Astrocyte of the cerebellum (primary cell): ENCODE results near the gene OTUB2.

ENCODE experiments used
- DNase-seq: peaks from one replicate; pipeline ENCODE4 v3.0.0-alpha.2; 2011; ENCODE audit warnings: low read depth
- H3K4me3 ChIP-seq: 2 replicates; pipeline ENCODE4 v1.5.1; 2011; ENCODE audit warnings: mild to moderate bottlenecking, low read depth, low read length, moderate library complexity
- in situ Hi-C: cut with HindIII; loops from 2 replicates; pipeline ENCODE4 v1.10.0; 2017; ENCODE audit warnings: low sequenced_read_pairs
- TF ChIP-seq, protein P1 (sequence below): IDR thresholded peaks from 2 replicates; pipeline ENCODE4 v1.5.1; 2012; ENCODE audit warnings: low read length, low read depth, moderate library complexity, mild to moderate bottlenecking; ENCODE audit errors: missing control alignments

The OTUB2 gene

DNA sequence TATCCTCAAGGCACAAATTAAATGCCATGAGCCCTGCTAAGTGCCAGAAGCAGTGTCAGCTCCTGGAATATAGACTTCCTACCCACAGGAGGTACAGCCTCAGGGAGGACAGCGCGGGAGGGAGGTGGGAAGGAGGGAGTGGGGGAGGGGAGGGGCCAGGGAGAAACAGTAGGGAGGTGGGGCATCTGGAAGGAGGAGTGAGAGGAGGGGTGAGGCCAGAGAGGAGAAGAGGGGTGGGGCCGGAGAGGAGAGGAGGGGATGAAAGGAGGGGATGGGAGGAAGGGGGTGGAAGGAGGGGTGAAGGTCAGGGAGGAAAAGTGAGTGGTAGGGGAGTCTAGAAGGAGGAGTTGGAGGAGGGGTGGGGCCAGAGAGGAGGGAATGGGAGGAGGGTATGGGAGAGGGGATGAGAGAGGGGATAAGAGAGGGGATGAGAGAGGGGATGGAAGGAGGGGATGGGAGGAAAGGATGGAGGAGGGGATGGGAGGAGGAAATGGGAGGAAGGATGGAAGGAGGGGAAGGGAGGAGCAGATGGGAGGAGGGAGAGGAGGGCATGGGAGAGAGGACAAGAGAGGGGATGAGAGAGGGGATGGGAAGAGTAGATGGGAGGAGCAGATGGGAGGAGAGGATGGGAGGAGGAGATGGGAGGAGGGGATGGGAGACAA is 38.2 kb upstream of the OTUB2 start:
- TF ChIP-seq, protein P1, sequence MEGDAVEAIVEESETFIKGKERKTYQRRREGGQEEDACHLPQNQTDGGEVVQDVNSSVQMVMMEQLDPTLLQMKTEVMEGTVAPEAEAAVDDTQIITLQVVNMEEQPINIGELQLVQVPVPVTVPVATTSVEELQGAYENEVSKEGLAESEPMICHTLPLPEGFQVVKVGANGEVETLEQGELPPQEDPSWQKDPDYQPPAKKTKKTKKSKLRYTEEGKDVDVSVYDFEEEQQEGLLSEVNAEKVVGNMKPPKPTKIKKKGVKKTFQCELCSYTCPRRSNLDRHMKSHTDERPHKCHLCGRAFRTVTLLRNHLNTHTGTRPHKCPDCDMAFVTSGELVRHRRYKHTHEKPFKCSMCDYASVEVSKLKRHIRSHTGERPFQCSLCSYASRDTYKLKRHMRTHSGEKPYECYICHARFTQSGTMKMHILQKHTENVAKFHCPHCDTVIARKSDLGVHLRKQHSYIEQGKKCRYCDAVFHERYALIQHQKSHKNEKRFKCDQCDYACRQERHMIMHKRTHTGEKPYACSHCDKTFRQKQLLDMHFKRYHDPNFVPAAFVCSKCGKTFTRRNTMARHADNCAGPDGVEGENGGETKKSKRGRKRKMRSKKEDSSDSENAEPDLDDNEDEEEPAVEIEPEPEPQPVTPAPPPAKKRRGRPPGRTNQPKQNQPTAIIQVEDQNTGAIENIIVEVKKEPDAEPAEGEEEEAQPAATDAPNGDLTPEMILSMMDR = no peak
- no peak overlapping the region for H3K4me3 ChIP-seq
- DNase-seq = no peak
- in situ Hi-C loops = no loop called here

DNA sequence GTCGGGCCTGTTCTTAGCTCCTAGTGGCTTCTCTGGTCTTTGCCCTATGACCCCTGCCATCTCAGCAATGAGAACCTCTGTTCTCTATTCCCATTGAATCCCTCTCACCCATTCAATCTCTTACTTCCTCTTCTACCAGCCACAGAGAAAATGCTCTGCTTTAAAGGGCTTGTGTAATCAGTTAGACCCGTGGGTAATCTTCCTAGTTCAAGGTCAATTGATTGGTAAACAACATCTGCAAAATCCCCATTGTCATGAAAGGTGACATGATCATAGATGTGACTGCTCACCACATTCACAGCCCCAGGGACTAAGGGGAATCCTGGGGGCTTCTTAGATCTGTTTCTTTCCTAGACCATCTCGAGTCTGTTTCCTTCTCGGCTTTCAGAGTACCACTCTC is 36.2 kb upstream of the OTUB2 start:
- in situ Hi-C loops = no loop called here
- H3K4me3 ChIP-seq = no peak overlapping the region
- TF ChIP-seq, protein P1 = no peak
- DNase-seq = no peak

DNA sequence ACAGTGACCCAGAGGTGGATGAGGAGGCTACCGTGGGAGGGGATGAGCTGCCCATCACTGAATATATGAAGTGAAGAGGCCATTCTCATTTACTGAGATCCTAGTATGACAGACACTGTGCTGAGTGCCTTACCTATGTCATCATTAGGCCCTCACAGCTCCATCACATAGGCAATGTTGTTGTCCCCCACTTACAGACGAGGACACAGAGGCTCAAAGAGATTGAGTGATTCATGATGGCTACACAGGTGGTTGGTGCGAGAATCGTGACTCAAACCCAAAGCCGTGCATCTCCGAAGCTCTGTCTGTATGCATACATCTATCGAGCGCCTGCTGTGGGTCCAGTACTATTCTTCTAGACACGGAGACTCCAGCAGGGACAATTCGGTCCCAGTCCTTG is 34.9 kb upstream of the OTUB2 start:
- in situ Hi-C loops = no loop called here
- DNase-seq = no peak
- TF ChIP-seq, protein P1 = no peak
- no peak overlapping the region for H3K4me3 ChIP-seq

DNA sequence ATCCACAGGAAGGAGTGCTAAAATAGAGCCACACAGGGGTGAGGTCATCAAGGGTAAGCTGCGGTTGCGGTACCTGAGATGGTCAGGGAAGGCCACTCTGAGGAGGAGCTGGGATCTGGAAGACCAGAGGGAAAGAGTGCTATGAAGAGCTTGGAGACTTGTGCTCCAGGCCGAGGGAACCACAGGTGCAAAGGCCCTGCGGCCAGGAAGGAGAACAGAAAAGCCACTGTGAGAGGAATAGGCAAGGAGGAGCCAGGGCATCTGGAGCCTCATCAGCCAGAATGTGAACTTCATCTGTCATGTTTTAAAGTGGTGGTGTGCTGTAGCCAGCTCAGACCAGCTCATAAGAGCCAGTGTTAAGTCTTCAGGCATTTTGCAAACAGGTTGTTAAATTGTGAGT is 34.5 kb upstream of the OTUB2 start:
- TF ChIP-seq, protein P1 = no peak
- no peak for DNase-seq
- in situ Hi-C loops = no loop called here
- H3K4me3 ChIP-seq = no peak overlapping the region

DNA sequence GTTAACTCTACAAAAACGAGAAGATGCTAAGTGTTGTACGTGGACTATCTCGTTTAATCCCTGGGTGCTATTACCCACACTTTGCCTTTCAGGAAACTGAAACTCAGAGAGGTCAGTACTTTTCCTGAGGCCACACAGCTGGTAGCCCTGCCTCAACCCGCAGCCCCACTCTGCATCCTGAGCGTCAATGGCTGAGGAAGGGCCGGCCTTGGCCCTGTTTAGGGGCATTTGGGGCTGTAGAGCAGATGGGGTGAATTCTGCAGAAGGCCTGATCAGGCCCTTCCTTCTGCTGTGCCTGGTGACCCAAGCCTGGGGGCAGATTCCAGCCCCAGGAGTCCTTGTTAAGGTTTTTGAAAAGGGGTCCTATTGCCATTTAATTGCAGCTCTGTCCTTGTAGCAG is 32.8 kb upstream of the OTUB2 start:
- in situ Hi-C loops = no loop called here
- no peak for DNase-seq
- H3K4me3 ChIP-seq = no peak overlapping the region
- TF ChIP-seq, protein P1 = no peak

DNA sequence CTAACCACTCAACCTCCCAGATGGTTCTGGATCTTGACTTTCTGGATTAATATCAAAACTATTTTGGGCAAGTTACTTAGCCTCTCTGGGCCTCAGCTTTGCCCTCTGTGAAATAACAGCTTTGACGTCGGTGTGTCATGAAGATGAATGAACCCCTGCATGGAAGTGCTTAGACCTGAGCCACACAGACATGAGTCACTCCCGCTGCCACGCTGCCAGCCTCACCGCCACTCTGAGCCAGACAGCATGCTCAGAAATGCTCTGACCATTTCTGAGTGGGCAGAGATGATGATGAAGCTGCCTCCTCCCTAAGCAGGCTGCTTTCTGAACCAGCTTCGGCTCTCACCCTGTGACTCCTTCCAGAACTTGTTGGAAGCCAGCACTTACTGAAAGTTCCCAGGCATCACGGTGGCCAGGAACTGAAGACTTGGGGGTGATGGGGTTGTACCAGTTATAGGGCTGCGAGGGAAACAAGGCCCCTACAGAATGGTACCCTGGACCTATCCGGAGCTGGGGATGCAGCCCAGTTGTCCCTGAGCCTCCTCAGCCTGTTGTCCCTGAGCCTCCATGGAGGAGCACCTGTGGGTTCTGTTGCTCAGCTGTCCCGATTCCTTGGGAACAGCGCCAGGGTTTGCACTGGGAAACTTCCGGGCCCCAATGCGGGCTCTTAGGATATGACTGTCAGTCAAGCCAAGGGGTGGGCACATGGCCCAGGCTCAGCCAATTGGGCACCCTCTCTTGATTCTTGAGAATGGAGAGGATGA is 31.0 kb upstream of the OTUB2 start:
- no peak overlapping the region for H3K4me3 ChIP-seq
- TF ChIP-seq, protein P1 = no peak
- DNase-seq = peak; percentile 34
- in situ Hi-C loops = no loop called here
